Posterior vena cava (tissue), 2 donors: ENCODE measurements around the gene CELSR1. TPM values are rescaled to one million over a fixed set of nuclear protein-coding genes. Genes with fewer than 3 reads are reported as not detected.
"Not testable (repeated sequence)": the region's sequence is repeated elsewhere in the genome, so short reads cannot be mapped to it uniquely, and the experiment has no call there.

Experiments
- DNase-seq: peaks from one replicate; pipeline ENCODE4 v3.0.0-alpha.2; 2020; ENCODE audit warnings: low spot score
- intact Hi-C, 2 donors: fragments of 100-400 bp; cut with DNase I; formaldehyde crosslinking; loops; one replicate each; pipeline versions ENCODE4 v1.14.1 to v1.14.2; 2022 to 2023
- total RNA-seq, 2 donors: library from RNA; stranded (reverse); fragmentation: NEBNext Ultra II Directional; extraction: Animal tissue kit (Norgen Biotek cat#: 25700); gene quantifications; one replicate each; pipeline ENCODE4 v1.2.1, GENCODE V29; 2021
- donor health status: DM: yes; HTN: yes; CAD: no.
- donor health status: DM: yes; HTN: yes; CAD: no.

CELSR1 gene
- total RNA-seq, 2 donors from 2014 or later: 2.6 to 2.8 TPM

DNA sequence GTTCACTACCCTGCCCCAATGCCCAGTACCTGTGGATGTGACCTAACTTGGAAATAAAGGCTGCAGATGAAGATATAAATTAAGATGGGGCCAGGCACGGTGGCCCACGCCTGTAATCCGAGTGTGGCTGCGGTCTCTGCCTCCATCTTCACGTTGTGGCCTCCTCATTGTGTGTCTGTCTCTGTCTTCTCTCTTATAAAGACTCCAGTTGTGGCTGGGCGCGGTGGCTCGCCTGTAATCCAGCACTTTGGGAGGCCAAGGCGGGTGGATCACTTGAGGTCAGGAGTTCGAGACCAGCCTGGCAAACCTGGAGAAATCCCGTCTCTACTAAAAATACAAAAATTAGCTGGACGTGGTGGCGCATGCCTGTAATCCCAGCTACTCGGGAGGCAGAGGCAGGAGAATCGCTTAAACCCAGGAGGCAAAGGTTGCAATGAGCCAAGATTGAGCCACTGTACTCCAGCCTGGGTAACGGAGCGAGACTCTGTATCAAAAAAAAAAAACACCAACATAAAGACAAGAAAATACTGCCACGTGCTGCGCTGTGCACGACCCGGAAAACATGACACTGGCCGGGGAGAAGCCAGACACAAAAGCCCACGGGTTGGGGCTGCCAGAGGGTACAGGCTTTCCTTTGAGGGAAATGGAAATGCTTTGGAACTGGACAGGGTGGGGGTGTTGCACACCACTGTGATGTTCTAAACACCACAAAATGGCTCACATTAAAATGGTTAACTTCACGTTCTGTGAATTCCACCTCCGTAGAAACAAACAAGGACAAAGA lies 18.7 kb downstream of the CELSR1 start:
- intact Hi-C loops: no loop called here
- DNase-seq: no peak

DNA sequence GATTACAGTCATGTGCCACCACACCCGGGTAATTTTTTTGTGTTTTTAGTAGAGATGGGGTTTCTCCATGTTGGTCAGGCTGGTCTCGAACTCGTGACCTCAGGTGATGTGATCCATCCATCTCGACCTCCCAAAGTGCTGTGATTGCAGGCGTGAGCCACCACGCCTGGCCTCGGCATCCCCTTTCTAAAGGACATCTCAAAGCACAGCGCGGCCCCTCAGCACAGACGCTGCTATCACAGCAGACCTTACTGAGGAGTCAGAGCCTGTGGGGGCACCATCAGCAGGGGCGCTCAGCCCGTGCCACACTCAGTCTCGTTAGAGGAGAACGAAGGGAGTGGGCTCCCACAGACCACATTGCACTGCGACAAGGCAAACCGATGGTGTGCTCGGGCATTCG lies 19.4 kb downstream of the CELSR1 start:
- intact Hi-C loops: no loop called here
- no peak for DNase-seq

DNA sequence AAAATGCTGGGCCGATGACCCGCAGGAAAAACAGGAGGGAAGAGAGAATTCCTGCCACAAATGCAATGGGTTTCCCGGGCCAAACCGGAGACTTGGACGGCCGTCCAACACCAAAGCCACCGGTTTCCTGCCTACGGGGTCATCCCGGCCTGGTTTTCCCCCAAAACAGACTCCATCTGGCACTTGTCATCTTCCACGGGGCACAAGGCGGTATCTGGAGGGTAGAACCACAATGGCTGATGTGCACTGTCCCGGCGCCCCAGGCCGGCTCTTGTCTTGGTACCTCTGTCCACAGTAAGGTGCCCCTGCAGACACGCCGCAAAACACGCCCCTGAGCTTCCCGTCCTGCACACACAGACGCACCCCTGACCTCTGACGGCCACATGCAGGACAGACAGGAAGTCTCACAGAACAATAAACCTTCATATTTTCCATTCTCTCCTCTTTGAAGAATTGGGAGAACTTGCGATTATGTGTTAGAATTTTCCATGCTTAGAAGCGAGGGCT lies 20.1 kb downstream of the CELSR1 start:
- intact Hi-C loops: no loop called here
- DNase-seq: no peak

DNA sequence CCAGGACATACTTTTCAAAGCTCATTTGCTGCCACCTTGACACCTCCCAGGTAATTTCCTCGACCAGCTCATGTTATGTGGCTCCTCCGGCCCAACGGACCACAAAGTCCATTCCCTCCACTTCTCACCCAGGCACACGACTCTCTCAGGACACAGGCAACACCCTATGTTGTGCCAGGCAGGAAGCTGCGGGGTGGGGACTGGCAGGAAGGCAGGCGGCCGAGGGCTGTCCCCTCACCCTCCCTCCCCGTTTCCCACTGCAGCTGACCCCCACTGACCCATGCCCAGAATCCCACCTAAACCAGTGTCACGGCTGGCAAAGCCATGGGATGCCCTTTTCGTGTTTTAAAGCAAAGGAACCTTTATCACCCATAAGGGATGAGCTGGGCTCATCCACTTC lies 20.8 kb downstream of the CELSR1 start:
- no peak for DNase-seq
- intact Hi-C loops: no loop called here

DNA sequence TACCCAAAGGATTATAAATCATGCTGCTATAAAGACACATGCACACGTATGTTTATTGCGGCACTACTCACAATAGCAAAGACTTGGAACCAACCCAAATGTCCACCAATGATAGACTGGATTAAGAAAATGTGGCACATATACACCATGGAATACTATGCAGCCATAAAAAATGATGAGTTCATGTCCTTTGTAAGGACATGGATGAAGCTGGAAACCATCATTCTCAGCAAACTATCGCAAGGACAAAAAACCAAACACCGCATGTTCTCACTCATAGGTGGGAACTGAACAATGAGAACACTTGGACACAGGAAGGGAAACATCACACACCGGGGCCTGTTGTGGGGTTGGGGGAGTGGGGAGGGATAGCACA lies 21.3 kb downstream of the CELSR1 start:
- intact Hi-C loops, DNase-seq: not testable (repeated sequence)

DNA sequence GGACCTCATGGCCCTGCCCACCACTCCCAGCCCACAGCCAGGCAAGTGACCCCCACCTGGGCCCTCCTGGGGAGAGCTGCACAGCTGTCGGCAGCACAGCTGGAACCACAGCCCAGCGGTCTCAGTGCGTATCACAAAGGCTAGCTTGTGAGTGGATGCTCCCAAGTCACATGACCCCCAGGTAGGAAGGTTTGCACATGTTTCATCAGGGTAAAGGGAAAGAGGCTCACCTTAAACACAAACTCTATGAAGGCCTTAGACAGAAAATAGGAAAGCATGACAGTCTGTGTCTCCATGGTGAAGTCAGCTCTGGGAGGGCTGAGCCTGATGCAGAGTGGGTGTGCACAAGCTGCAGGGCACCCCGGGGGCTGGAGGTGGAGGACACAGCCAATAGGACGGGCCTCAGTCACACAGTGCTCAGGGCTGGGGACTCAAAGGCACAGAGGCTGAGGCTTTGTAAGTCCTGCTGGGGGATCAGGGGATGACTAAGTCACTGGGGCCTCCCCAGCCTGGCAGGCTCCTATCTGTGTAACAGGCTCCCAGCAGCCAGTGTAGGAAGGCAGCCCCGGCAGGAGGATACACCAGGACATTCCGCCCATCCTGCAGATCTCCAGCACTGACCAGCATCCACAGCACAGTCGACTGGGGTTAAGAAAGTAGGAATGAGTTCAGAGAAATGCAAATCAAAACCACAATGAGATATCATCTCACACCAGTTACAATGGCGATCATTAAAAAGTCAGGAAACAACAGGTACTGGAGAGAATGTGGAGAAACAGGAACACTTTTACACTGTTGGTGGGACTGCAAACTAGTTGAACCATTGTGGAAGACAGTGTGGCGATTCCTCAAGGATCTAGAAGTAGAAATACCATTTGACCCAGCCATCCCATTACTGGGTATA lies 22.0 kb downstream of the CELSR1 start:
- no peak for DNase-seq
- intact Hi-C loops: no loop called here

DNA sequence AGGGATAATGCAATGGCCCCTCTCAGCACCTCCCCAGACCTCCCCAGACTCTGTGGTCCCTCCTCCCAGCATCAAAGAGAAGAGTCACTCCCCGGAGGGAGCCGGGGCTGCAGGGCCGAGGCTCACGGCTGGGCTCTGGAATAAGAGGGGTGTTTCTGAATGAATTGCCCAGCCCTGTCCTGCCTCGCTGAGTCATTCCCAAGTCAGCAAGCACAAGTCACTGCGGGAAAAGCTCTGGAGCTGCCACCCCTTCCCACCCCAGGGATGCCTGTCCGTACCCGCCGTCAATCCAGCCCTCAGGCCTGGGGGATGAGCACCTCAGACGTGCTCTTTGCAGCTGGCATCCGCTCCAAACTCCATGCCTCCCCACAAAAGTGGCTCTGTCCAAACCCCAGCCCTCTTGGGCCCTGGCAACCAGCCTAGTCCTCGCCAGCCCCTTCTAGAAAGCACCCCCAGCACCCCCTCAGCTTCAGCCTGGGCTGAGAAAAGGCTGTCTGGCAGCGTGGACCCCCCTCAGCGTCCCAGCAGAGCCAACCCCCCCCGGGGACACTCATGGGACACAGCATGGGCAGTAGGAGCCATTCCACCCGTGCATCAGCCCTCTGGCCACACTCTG lies 22.7 kb downstream of the CELSR1 start:
- intact Hi-C loops: no loop called here
- no peak for DNase-seq

DNA sequence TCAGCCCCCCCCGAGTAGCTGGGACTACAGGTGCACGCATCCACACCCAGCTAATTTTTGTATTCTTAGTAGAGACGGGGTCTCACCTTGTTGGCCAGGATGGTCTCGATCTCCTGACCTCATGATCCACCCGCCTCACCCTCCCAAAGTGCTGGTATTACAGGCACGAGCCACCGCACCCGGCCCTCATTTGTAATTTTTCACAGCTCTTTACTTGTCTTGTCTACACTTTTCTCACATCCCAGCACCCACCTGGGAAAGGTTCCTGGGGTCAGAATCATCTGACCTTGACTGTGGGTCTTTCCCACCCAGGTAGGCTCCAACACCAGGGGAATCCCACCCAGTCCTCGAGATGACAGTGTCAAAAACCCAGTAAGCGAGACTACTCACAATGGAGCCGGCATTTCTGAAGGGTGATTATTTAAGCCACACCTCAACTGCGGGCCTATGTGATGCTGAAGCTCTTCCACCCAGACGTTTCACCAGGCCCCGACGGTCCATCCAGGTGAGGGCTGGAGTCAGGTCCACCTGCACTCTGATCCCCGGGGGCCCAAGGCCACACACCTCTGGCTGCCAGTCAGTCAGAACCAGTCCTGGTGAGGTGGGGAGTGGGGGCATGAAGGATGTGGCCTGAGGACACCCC lies 23.4 kb downstream of the CELSR1 start:
- intact Hi-C loops: no loop called here
- DNase-seq: no peak

DNA sequence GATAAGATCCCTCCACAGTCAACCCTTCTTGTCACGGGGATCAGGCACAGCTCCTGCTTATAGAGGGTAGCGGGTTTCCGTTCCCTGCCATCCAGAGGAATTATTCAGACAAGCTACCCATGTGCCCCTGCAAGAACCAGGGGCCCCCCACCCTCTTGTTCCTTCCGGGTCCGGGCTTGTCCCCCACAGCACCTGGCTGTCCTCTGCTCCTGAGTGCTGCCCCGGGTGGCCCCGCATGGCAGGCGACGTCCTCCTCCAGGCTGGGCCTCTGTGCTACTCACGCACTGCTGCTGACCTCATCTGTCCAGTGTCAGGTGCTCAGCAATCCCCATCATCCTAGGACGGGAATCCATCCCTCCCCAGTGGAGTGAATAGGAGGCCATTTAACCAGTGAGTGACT lies 24.7 kb downstream of the CELSR1 start:
- intact Hi-C loops: no loop called here
- no peak for DNase-seq

DNA sequence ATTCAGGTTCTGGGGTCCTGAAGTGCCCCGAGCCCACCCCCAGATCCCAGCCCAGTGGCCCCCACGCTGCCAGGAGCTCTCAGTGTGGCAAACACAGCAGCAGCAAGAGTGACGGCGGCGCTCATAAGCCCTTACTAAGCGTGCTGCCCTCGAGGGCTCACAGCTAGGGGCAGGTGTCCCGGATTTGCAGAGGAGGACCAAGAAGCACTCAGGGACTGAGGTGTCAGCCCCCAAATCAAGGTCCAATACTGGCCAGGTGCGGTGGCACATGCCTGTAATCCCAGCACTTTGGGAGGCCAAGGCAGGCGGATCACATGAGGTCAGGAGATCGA lies 25.4 kb downstream of the CELSR1 start:
- intact Hi-C loops: no loop called here
- no peak for DNase-seq

DNA sequence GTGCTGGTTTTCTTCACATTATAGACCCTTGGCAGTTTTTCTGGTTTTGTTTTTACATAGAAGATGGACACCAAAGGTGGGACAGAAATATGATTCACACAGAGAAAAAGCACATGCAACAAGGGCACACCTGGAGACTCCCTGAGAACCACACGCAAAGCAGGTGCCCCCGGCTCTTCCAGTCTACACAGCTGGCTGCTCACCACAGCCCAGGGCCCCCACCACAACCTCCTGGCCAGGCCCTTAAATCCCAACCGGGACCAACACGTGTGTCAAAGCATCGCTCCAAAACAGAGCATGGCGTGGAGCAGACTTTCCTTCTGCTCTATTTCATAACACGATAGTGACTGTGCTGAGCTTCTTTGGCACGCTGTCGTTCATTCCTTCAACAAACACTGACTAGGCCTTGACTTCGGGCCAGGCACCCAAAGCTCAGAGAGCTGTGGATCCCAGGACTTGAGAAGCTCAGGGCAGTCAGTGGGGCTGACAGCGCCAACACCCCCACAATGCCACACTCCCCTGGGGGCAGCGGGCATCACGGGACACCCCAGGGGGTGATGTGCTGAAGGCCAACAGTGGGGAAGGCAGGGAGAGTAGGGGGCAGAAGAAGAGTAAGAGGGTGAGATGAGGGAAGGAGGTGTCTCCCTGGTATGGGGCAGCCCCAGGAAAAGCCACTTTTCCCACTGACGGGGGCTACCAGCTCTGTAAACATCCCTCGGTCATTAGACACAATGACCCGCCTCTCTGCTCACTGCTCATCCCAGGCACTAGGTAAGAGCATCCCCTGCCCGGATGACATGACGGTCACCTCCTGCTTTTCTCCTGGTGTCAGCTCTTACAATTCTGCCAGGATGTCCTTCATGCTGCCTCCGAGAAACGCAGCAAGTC lies 26.0 kb downstream of the CELSR1 start:
- intact Hi-C loops: no loop called here
- no peak for DNase-seq

DNA sequence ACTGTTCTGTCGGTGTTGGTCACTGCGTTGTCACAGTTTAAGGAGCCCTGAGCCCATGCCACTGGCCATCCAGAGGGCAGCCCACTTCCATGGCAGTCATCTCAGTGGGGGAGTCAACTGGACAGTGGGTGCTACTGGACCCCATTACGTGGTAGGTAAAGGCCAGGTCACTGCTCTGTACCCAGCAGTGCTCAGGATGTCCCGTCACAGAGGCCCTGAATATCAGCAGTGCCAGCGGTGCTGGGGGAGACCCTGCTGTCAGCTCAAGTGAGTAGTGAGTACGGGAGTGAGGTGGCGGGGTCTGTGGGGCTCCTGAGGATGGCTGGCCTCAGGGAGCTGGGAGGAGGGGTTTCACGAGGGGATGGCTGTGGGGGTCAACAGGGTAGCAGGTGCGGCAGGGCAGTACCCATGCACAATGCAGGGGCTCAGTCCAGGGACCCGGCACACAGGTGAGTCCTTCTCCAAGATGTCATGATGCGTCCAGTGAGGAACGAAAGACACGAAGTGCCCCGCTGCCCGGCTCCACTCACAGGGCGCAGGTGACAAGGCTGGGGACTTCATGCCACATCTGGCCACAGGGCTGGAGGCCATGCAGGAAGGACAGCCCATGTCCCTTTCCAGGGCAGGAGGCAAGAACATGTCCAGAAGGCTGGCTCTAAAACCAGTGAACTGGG lies 27.9 kb downstream of the CELSR1 start:
- intact Hi-C loops: no loop called here
- no peak for DNase-seq

DNA sequence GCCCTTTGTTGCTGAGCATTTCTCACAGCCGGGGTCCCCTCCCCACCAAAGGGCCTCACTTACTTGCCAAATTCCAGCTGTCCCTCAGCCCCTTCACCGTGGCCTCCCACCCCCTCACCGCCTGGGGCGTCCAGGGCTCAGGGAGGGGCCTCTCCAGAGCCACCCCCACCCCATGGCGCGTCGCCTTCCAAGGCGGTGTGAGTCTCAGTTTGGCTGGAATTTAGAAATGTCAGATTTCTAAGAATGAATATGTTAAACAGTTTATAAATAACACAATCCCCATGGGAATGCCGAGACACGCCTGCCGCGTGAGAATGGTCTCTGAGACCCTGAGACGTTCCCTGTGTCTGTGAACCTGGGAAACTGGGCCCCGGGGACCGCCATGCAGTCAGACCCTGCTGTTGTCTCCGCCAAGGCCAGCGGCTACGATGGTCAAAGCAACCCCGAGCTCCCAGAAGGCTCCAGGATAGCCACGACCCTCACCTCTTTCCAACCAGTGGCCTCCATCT lies 28.9 kb downstream of the CELSR1 start:
- intact Hi-C loops: no loop called here
- DNase-seq: no peak

DNA sequence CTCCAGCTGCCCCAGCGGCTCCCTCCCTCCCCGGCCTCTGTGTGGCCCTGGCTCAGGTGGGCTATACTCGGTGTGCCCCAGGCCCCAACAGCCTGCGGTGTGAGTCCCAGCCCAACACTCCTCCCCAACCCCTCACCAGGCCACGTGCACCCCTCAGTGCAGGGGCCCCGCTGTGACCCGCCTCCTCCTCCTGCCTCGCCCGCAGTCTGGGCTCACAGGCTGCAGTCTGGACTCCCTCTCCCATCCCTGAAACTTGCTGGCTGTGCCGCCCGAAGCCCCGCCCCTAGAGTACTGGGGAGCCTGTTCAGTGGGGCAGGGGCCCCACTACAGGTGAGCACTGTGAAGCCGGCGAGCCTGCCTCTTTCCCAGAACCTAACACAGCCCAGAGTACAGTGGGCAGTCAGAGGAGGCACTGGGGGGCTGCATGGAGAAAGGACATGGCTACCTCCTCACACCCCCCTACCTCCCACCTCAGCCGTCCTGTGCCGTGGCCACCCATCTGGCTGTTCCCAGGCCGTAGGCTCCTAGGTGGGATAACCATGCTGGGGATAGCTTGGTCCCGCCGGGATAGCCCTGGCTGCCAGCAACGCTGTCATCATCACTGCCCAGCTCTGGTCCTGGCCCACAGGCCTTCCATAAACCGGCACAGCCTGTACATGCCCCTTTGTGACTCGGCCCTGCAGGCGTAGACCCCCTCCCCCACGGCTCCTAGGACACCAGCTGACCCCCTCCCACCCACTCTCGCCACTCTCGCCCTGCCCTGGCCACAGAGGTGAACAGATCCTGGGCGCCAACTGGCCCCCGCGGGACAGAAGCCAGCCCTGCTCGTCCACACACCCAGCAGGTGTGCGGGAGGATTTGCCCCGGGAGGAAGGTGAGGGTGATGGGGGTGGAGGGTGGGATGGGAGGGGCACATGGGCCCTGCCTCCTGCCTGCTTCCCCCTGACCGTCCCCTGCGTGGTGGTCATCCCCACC lies 29.7 kb downstream of the CELSR1 start:
- intact Hi-C loops: no loop called here
- no peak for DNase-seq

DNA sequence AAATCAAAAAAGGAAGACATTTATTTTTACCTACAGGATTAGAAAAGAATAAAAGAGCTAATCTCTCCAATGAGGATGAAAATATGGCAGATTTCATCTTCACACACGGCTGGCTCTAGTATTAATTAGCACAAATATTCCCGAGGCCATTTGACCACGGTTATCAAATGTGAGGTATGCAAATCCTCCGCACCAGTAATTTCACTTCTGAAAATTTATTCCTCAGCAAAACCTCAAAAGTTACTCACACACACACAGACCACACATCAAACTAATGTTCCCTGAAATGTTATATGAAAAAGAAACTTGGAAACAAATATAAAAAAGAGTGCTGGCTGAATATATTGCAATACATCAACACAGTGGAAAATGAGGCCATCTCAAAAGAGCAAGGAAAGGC lies 32.8 kb downstream of the CELSR1 start:
- intact Hi-C loops: no loop called here
- DNase-seq: no peak

DNA sequence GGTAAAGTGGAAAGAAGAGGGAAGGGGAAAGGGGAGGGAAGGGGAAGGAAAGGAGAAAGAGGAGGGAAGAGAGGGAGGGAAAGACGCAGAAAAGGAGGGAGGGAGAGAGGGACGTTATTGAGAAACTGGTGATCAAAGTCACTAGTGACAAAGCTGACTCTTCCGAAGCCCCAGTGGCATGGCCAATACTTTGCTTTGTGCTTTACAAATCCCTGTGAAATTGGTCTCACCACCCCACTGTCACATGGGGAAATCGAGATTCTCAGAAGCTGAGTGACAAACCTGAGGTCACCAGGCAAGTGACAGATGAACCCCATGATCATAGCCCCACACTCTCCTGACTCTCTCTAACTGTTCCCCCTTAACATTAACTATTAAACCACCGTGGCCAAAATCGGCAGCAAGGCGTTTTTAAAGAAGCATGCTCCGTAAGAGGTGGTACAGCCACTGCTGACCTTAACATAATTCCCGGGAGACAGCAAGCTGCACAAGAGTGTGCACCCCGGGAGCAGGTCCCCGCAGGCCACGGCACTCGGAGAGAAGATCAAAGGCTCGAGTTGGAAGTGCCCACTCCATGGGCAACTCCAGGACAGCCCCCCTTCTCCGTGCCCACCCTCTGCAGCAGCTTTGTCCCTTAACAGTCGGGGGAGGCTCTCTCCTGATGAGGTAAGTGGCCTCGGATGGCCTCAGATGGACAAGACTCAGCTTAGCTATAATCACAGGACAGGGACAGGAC lies 34.8 kb downstream of the CELSR1 start:
- intact Hi-C loops: no loop called here
- DNase-seq: no peak
